Liver (tissue), 9 donors: ENCODE results near the gene EEF1G. TPM values are rescaled to one million over a fixed set of nuclear protein-coding genes. Genes with fewer than 3 reads are reported as not detected.

Experiments
- DNase-seq: peaks from one replicate; pipeline ENCODE4 v3.0.0-alpha.2; 2017; ENCODE audit warnings: low spot score
- H3K27ac ChIP-seq, 2 donors: one replicate each; pipeline ENCODE4 v1.7.0; 2013; ENCODE audit warnings: inconsistent platforms in 2 of 2, low read length in 2 of 2, control low read depth in 1 of 2, low read depth in 1 of 2, mild to moderate bottlenecking in 1 of 2
- H3K27me3 ChIP-seq, 4 donors: one replicate each; pipeline versions ENCODE4 v1.6.1 to v1.7.0; 2013; ENCODE audit warnings: low read length in 3 of 4, inconsistent platforms in 1 of 4, mild to moderate bottlenecking in 1 of 4, moderate library complexity in 1 of 4; ENCODE audit not compliant: control insufficient read depth in 4 of 4, insufficient read depth in 4 of 4
- H3K36me3 ChIP-seq, 4 donors: one replicate each; pipeline versions ENCODE4 v1.6.1 to v1.7.0; 2013; ENCODE audit warnings: low read length in 3 of 4, mild to moderate bottlenecking in 3 of 4, low read depth in 1 of 4, moderate library complexity in 1 of 4; ENCODE audit not compliant: control insufficient read depth in 4 of 4, insufficient read depth in 3 of 4
- H3K4me1 ChIP-seq, 4 donors: one replicate each; pipeline versions ENCODE4 v1.6.1 to v1.7.0; 2013; ENCODE audit warnings: low read length in 3 of 4, mild to moderate bottlenecking in 3 of 4, moderate library complexity in 1 of 4; ENCODE audit not compliant: control insufficient read depth in 4 of 4, insufficient read depth in 4 of 4
- H3K4me3 ChIP-seq, 3 donors: one replicate each; pipeline versions ENCODE4 v1.6.1 to v1.7.0; 2013; ENCODE audit warnings: low read length in 3 of 3, control low read depth in 1 of 3, low read depth in 1 of 3, mild to moderate bottlenecking in 1 of 3
- H3K9ac ChIP-seq, 2 donors: one replicate each; pipeline ENCODE4 v1.7.0; 2013; ENCODE audit warnings: low read length in 2 of 2, mild to moderate bottlenecking in 2 of 2, moderate library complexity in 2 of 2, control low read depth in 1 of 2, low read depth in 1 of 2
- H3K9me3 ChIP-seq, 4 donors: one replicate each; pipeline versions ENCODE4 v1.6.1 to v1.7.0; 2013; ENCODE audit warnings: low read length in 3 of 4; ENCODE audit not compliant: control insufficient read depth in 4 of 4
- FOXA1 ChIP-seq: IDR thresholded peaks from 2 replicates; pipeline ENCODE4 v1.6.1; 2016; ENCODE audit warnings: antibody characterized with exemption
- FOXA2 ChIP-seq: IDR thresholded peaks from 2 replicates; pipeline ENCODE4 v1.6.1; 2016; ENCODE audit warnings: antibody characterized with exemption
- HNF4A ChIP-seq, 2 donors: conservative IDR thresholded peaks; 2 replicates each; pipeline ENCODE4 v1.6.1; 2016; ENCODE audit warnings: antibody characterized with exemption in 2 of 2, mild to moderate bottlenecking in 2 of 2
- HNF4G ChIP-seq: IDR thresholded peaks from 2 replicates; pipeline ENCODE4 v1.6.1; 2016; ENCODE audit warnings: antibody characterized with exemption
- MAX ChIP-seq: IDR thresholded peaks from 2 replicates; pipeline ENCODE4 v1.6.1; 2016; ENCODE audit warnings: antibody characterized with exemption
- REST ChIP-seq: IDR thresholded peaks from 2 replicates; pipeline ENCODE4 v1.6.1; 2016; ENCODE audit warnings: antibody characterized with exemption, mild to moderate bottlenecking
- TAF1 ChIP-seq: conservative IDR thresholded peaks from 2 replicates; pipeline ENCODE4 v1.6.1; 2016; ENCODE audit warnings: antibody characterized with exemption, mild to moderate bottlenecking
- ZBTB33 ChIP-seq: IDR thresholded peaks from 2 replicates; pipeline ENCODE4 v1.6.1; 2016; ENCODE audit warnings: antibody characterized with exemption
- WGBS: extraction: QIAGEN DNeasy Blood & Tissue Kit; methylation state at CpG from one replicate; pipeline ENCODE4 v1.1.7; 2013; 5-methylcytosine and 5-hydroxymethylcytosine counted together
- polyA plus RNA-seq, 2 donors: library from polyadenylated mRNA; stranded (reverse) in 1 of 2; unstranded in 1 of 2; fragments of 200-250 nt in 1 of 2; fragments of >200 nt in 1 of 2; fragmentation: Nextera tagmentation in 1 of 2; extraction: Ambion mirVana in 1 of 2; gene quantifications; one replicate each; pipeline versions ENCODE4 v1.2.1 to v1.2.3, GENCODE V29; 2013 to 2015
- total RNA-seq, 2 donors: library from RNA; depleted of rRNA; stranded (reverse); fragments of >200 nt; gene quantifications; one replicate each; pipeline ENCODE4 v1.2.3, GENCODE V29; 2014
- donor health status: healthy.
- donor health status: healthy.
- donor health status: healthy.
- donor health status: healthy.
- donor health status: healthy.

The EEF1G gene
- total and polyA plus RNA-seq, 4 donors = 251 to 640 (median 469) TPM

- DNase-seq = no peak
- WGBS = 90% methylated on average over 12 of the region's 12 CpGs
- Histone ChIP-seq H3K9me3 (no peaks in the 10 kb centered on the region), H3K4me1 (peaks cover 7 to 27% (median 19%) of the 10 kb centered on the region in 4 donors), H3K27ac (no peak overlapping the region), H3K36me3 (peaks cover 13 to 47% (median 39%) of the 10 kb centered on the region in 4 donors), H3K9ac (no peak overlapping the region), H3K27me3 (no peaks in the 10 kb centered on the region), H3K4me3 (no peak overlapping the region)
- TF ChIP-seq MAX (no peak), TAF1 (no peak), FOXA2 (no peak), ZBTB33 (no peak), REST (no peak), HNF4A (conservative IDR thresholded peaks at IDR 0.05) (no peak), FOXA1 (no peak)
These were observed 37.9 kb downstream of the EEF1G start for GRCh38 chr11:62535802-62536201.

GRCh38 chr11:62534779-62535545 is 38.7 kb downstream of the EEF1G start:
- Histone ChIP-seq H3K27ac (no peak overlapping the region), H3K4me1 (peaks cover 5 to 19% (median 13%) of the 10 kb centered on the region in 4 donors), H3K9me3 (no peaks in the 10 kb centered on the region), H3K36me3 (peaks cover 15 to 50% (median 42%) of the 10 kb centered on the region in 4 donors), H3K9ac (no peak overlapping the region), H3K27me3 (no peaks in the 10 kb centered on the region), H3K4me3 (no peak overlapping the region)
- no peak for DNase-seq
- 96% methylated on average over 19 of the region's 19 CpGs for WGBS
- no peak for TF ChIP-seq HNF4G
- TF ChIP-seq ZBTB33 = no peak
